ENCODE results near the gene GABBR2. TPM values are rescaled to one million over a fixed set of nuclear protein-coding genes. Genes with fewer than 3 reads are reported as not detected.

GABBR2 gene
- total RNA-seq, 1 experiment from 2014 or later = 6.3 TPM

DNA sequence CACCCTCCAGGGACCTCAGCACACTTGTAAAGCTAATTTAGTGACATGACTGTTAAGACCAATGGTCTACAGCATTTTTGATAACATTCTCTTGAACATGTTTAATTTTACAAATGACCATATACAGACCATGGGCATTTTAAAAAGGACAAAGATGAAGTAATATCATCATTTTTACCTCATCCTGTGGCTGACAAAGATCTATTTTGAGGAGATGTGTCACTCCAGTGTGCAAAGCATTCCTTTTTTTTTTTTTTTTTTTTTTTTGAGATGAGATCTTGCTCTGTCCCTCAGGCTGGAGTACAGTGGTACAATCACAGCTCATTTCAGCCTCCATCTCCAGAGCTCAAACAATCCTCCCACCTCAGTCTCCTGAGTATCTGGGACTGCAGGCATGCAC, 335.1 kb downstream of the GABBR2 start:
- intact Hi-C loops (cut with micrococcal nuclease; ENCODE audit: unreplicated experiment) (no loop called here), in situ Hi-C loops (cut with HindIII; ENCODE audit: low pct_unique_long_range_greater_than_20kb, low sequenced_read_pairs) (no loop called here)
- no TSS peak for BruUV-seq (replicated peaks)
- ChIA-PET POLR2A (no interaction called here), CTCF (no interaction called here)
- DNase-seq (ENCODE audit: low read depth, low spot score) = no peak
- Histone ChIP-seq H3K4me1 (ENCODE audit: control insufficient read depth, insufficient read depth, low read length) (no peaks in the 10 kb centered on the region), H3K9me3 (ENCODE audit: control insufficient read depth, insufficient read depth, low read depth, low read length) (no peaks in the 10 kb centered on the region), H3K27ac (ENCODE audit: low read length) (no peak overlapping the region), H3K36me3 (ENCODE audit: control insufficient read depth, insufficient read depth, low read length) (no peaks in the 10 kb centered on the region), H3K4me3 (ENCODE audit: low read depth in 2 of 2, low read length in 2 of 2) (no peak overlapping the region), H3K27me3 (ENCODE audit: control insufficient read depth, insufficient read depth, low read length) (no peaks in the 10 kb centered on the region)
- no peak for TF ChIP-seq TCF7L2 (IDR thresholded peaks at IDR 0.05; ENCODE audit: low read depth, low read length)
- TF ChIP-seq, protein P1, sequence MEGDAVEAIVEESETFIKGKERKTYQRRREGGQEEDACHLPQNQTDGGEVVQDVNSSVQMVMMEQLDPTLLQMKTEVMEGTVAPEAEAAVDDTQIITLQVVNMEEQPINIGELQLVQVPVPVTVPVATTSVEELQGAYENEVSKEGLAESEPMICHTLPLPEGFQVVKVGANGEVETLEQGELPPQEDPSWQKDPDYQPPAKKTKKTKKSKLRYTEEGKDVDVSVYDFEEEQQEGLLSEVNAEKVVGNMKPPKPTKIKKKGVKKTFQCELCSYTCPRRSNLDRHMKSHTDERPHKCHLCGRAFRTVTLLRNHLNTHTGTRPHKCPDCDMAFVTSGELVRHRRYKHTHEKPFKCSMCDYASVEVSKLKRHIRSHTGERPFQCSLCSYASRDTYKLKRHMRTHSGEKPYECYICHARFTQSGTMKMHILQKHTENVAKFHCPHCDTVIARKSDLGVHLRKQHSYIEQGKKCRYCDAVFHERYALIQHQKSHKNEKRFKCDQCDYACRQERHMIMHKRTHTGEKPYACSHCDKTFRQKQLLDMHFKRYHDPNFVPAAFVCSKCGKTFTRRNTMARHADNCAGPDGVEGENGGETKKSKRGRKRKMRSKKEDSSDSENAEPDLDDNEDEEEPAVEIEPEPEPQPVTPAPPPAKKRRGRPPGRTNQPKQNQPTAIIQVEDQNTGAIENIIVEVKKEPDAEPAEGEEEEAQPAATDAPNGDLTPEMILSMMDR (IDR thresholded peaks at IDR 0.05) = no peak
- TF ChIP-seq REST (IDR thresholded peaks at IDR 0.05; ENCODE audit: insufficient read depth in 1 of 2, low read depth in 2 of 2, low read length in 1 of 2) = no peak
- TF ChIP-seq SIN3A (IDR thresholded peaks at IDR 0.05; ENCODE audit: borderline replicate concordance, insufficient read depth, low read depth, low read length) = no peak
- no peak for TF ChIP-seq POLR2AphosphoS5 (IDR thresholded peaks at IDR 0.05; ENCODE audit: low read depth, low read length)
- no peak for ATAC-seq

- DNase-seq (ENCODE audit: low read depth, low spot score) (no peak), ATAC-seq (no peak)
- no TSS peak for BruUV-seq (replicated peaks)
- in situ Hi-C loops (cut with HindIII; ENCODE audit: low pct_unique_long_range_greater_than_20kb, low sequenced_read_pairs) = no loop called here
- Histone ChIP-seq H3K4me1 (ENCODE audit: control insufficient read depth, insufficient read depth, low read length) (no peaks in the 10 kb centered on the region), H3K9me3 (ENCODE audit: control insufficient read depth, insufficient read depth, low read depth, low read length) (no peaks in the 10 kb centered on the region), H3K36me3 (ENCODE audit: control insufficient read depth, insufficient read depth, low read length) (no peaks in the 10 kb centered on the region), H3K27me3 (ENCODE audit: control insufficient read depth, insufficient read depth, low read length) (no peaks in the 10 kb centered on the region), H3K27ac (ENCODE audit: low read length) (no peak overlapping the region), H3K4me3 (ENCODE audit: low read depth in 2 of 2, low read length in 2 of 2) (no peak overlapping the region)
- ChIA-PET POLR2A (no interaction called here), CTCF (no interaction called here)
- intact Hi-C loops (cut with micrococcal nuclease; ENCODE audit: unreplicated experiment) = no loop called here
- no peak for TF ChIP-seq POLR2AphosphoS5 (IDR thresholded peaks at IDR 0.05; ENCODE audit: low read depth, low read length)
- TF ChIP-seq SIN3A (IDR thresholded peaks at IDR 0.05; ENCODE audit: borderline replicate concordance, insufficient read depth, low read depth, low read length) = no peak
- TF ChIP-seq REST (IDR thresholded peaks at IDR 0.05; ENCODE audit: insufficient read depth in 1 of 2, low read depth in 2 of 2, low read length in 1 of 2) = no peak
- TF ChIP-seq, protein P1 (IDR thresholded peaks at IDR 0.05) = no peak
- no peak for TF ChIP-seq TCF7L2 (IDR thresholded peaks at IDR 0.05; ENCODE audit: low read depth, low read length)
These were observed 336.5 kb downstream of the GABBR2 start for GRCh38 chr9:98372077-98372836.
